HTERT RPE-1 (cell line): Measurements from ENCODE around the gene SMTNL1.
"Not testable (repeated sequence)": the region's sequence is repeated elsewhere in the genome, so short reads cannot be mapped to it uniquely, and the experiment has no call there.

ENCODE experiments used
- in situ Hi-C: fragments of 300-500 bp; cut with MboI; formaldehyde crosslinking; loops from 4 replicates; pipeline ENCODE4 v1.14.3; 2020; ENCODE audit warnings: low sequenced_read_pairs

The SMTNL1 gene

DNA sequence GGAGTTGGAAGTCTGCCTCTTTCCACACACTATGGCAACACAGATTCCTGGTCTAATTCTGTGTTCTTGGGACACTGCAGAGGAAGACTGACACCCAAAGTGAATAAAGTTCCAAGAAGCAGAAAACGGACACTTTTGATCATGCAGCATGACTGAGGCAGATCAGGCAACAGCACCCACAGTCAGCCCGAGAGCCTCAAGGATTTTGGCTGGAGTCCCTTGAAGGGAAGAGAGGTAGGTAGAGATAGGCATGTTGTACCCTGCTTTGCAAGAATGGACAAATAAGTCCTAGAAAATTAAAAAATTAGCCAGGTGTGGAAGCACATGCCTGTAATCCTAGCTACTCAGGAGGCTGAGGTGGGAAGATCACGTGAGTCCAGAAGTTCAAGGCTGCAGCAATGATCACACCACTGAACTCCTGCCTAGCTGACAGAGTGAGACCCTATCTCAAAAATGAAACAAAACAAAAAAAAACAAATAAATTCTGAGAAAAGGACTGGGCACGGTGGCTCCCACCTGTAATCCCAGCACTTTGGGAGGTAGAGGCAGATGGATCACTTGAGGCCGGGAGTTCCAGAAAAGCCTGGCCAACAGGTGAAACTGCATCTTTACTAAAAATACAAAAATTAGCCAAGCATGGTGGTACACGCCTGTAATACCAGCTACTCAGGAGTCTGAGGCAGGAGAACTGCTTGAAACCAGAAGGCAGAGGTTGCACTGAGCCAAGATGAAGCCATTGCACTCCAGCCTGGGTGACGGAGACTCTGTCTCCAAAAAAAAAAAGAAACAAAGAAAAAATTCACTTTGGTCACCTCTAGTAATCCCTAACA lies 28.8 kb upstream of the SMTNL1 start:
- in situ Hi-C loops = no loop called here

DNA sequence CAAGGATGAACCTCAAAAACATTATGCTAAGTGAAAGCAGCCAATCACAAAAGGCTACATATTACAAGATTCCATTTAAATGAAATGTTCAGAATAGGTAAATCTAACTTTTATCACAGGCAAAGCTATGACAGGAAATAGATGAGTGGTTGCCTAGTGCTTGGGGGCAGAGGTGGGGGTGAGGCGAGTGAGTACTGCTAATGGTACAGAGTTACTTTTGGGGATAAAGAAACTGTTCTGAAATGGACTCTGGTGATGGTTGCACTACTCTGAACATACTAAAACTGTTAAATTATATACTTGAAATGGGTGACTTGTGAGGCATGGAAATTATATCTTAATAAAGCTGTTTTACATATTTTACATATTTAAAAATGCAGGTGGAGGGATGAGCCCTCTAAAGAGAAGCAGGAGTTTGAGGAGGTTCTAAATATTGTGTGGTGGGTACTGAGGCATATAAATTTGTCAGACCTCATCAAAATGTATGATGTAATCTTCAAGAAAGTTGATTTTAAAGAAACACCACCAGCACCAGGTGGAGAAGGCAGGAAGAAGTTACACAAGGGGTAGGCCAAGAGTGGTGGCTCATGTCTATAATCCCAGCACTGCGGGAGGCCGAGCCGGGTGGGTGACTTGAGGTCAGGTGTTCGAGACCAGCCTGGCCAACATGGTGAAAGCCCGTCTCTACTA lies 25.5 kb upstream of the SMTNL1 start:
- in situ Hi-C loops = no loop called here

DNA sequence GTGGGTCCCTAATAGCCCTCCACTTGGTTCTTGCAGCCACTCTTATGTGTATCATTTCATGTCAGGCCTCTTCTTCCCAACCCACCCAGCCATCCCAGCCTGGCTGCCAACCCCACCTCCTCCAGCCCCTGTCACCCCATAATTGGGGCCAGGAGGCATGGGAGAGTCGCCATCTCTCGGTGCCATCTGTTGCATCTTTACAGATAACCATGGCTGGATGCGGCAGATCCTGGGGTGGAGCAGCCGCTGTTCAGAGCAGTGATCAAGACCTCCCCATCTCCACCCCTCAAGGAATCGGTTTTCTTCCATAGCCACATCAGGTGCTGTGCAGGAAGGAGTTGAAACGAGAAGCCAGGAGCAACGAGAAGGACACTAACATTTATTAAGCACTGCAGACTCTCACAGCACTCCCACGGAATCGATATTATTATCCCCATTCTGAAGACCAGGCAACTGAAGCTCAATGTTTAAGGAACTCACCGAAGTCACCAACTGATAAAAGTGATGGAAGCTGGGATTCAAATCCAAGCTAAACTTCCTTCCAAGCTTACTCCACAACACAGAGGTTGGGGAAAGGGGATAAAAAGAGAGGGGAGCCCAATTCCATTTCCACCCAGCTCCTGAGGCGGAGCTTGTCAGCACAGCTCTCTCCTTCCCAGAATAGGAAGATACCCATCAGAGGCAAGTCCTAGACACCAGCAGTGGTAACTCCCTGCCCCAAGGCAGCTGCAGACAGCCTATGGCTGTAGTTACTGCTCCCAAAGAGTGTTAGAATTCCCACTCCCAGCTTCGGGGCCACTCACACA lies 24.5 kb upstream of the SMTNL1 start:
- in situ Hi-C loops = no loop called here

DNA sequence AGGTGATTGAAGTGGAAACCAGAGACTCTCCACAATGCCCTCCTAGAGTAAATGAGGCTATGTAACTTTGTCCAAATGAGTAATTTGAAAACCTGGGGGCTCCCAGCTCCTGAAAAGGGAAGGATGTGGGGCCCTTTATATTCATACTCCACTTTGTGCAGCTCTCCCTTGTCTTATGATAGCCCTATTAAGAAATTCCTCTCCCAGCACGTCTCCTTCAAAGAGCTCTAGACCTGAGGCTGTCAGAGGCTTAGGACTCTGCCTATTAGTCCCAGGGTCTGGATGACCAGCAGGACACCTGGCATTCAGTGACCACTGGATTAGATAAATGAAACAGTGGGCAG lies 24.0 kb upstream of the SMTNL1 start:
- in situ Hi-C loops = no loop called here

DNA sequence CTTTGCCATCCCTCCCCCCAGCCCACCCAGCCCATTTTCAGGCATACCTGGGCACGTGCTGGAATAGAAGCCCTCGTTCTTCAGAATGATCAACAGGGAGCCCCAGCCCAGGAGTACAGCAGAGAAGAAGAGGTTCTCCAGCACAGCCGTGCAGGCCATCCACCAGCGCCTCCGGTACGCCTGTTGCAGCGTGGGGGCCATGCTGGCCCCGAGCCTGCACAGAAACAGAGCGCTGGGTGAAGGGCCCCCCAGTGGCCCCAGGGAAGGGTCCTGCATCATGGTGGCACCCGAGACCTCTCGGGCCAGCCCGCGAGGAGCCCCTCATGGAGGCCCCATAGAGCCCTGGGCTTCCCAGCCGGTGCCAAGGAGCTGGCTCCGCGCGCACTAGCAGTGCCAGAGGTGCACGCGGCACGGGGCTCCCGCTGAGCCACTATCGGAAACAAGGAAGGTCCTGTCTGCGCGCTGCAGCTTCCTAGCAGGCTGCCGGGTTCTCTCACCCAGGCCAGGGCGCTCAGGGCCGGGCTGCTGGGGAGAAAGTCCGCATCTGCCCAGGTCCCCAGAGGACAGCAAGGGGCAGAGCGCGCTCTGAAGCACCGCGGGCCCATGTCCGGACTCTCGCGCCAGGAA lies 23.4 kb upstream of the SMTNL1 start:
- in situ Hi-C loops = no loop called here

DNA sequence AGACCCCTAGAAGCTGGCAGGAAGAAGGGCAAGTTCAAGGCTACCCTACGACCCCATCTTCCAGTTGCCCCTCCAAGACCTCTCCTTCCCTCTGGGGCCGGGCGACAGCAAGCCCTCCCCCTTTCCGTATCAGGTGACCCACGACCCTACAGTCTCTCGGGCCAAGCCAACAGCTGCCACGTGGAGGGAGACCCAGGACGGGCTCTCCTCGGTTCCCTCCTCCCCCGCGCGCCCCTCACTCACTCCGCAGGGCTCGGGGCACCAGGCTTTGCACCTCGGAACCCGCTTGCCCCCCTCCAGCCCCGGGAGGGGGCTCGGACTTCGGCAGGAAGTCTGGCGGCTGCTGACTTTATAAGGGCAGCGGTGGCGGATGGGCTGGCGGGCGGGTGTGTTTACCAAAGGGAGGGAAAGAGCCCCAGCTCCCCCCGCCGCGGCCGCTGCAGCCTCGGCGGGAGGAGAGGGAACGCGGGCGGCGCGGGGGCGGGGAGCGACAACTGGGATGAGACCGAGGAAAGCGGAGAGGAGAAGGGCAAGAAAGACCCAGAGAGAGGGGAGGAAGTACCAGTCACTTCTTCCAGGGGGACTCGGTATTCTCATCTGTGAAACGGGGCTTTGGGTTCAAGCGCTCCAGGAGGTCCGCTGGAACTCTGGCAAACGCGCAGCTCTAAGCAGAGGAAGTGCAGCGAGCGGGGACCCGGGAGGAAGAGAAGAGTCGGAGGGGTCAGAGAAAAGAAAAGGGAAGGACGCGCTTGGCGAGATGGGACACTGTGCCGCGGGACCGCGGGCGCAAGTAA lies 22.7 kb upstream of the SMTNL1 start:
- in situ Hi-C loops = no loop called here

DNA sequence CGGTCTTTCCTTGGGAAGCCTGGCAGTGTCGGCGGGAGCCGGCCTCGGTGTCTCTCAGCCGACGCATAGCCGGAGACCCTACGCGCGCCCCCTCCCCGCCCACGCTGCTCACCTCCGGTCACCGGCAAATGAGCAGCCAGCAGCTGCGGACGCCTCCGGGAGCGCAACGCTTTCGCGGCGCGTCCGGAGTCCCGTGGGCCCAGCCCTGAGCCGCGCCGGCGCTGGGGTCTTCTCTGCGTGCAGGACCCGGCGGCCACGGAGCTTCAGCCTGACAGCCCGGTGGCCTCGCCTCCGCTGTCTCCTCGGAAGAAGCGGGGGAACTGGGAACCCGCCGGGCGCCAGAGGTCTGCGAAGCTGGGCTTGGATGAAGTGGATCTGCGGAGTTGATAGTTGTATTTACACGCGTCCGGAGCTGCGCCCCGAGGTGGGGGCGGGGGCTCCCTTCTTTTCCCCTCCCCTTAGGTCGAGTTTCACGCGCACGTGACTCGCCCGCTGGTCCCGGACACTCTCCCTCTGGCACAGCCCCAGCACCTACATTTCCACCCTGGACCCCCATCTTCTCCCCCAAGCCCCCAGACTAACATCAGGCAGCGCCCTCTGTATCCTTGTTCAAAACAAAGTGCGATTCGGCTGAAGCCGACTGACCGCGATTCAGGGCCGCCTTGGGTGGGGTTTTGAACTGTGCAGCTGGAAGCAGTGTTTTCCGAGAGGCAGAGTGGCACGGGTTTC lies 21.9 kb upstream of the SMTNL1 start, which contains the start of gene SLC43A1:
TSS of gene SLC43A1 (minus strand) at position 371 of the 729 bp plus-strand sequence. CDS start 1,591 bp downstream, outside the sequence.
- in situ Hi-C loops = no loop called here

DNA sequence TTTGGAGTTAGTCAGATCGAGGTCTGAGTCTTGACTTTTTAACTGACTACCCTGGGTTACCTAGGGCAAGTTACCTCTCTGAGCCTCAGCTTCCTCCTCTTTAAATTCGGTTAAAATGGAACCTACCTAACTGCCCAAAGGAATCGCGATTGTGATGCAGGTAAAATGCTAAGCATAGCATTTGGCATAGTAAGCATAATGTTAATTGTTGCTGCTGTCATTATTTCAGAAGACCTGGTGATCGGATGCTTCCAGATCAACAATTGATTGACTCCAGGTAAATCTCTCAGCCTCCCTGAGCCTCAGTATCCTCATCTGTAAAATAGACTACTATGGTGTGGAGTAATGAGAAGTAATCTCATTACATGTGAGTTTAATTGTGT lies 21.3 kb upstream of the SMTNL1 start:
- in situ Hi-C loops = no loop called here

DNA sequence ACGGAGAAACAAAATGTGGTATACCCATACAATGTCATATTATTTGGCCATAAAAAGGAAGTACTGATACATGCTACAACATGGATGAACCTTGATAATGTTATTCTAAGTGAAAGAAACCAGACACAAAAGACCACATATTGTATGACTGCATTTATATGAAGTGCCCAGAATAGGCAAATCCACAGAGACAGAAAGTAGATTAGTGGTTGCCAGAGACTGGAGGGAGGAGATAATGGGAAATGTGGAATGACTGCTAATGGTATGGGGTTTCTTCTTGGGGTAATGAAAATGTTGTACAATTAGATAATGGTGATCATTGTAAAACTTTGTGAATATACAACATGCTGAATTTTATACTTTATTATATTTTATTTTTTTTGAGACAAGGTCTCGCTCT lies 16.3 kb upstream of the SMTNL1 start:
- in situ Hi-C loops = no loop called here

DNA sequence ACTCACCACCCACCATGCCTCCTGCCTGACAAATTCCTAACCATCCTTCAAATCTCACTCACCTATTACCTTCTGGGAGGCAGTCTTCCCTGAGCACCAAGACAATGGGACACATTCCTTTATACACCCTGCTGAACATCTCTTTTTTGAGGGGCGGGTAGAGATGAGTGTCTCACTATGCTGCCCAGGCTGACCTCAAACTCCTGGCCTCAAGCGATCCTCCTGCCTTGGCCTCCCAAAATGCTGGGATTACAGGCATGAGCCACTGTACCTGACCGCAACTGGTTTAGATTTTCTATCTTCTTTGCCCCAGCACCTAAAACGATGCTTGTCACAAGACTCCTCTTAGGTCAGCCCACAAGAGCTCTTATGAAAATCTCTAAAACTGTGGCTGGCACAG lies 14.0 kb upstream of the SMTNL1 start:
- in situ Hi-C loops = no loop called here

DNA sequence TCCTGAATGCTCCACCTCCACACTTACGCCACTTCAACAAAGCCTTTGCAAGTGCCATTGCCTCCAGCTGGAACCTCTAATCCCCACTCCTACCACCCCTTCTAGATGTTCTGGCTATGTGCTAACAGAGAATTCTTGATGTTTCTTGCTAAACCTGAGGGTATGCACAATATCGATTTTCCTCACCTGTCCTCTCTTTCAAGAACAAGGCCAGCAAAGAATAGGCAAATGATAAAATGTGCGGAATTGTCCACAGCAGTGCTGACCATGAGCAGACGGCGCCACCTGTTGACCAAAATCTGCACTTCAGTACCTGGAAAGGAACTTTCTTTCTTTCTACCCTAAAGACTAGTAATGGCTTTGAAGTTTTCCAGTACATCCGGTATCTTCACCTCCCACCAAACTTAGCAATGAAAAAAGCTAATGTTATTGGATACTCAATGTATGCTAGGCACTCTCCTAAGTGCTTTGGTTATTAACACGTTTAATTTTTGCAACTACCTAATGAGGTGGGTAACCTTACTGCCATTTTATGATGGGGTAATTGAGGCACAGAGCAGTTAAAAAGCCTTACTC lies 10.3 kb upstream of the SMTNL1 start:
- in situ Hi-C loops = no loop called here

DNA sequence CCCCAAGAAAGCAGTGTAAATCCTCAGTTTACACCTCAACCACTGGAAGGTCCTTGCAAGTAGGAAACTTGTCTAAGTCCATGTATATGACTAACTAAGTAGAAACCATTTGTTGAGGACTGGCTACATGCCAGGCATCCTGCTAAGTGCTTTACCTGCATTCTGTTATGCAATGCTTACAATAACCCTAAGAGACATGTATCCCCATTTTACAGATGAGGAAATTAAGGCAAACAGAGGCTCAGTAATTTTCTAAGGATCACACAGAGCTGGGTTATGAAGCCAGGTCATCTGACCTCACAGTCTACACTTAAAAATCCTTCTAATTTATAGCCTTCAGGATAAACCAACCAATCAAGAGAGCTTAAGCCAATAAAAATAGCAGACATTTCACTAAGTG lies 8.4 kb upstream of the SMTNL1 start:
- in situ Hi-C loops = no loop called here

DNA sequence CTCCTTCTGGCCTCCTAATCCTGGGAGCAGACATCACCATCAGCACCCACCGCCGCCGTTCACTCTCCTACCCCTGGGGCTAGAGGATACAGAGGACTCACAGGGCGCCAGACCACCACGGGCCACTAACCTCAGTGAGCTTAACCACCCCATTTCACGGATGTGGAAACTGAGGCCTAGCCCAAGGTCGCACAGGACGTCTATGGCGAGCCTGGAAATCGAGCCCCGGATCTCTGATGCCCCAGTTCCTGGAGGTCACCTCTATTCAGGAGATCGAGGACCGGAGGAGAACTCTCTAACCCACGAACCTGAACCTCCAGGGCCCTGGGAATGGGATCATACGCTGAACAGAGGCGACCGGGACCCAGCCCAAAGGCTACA lies 7.2 kb upstream of the SMTNL1 start:
- in situ Hi-C loops = no loop called here

DNA sequence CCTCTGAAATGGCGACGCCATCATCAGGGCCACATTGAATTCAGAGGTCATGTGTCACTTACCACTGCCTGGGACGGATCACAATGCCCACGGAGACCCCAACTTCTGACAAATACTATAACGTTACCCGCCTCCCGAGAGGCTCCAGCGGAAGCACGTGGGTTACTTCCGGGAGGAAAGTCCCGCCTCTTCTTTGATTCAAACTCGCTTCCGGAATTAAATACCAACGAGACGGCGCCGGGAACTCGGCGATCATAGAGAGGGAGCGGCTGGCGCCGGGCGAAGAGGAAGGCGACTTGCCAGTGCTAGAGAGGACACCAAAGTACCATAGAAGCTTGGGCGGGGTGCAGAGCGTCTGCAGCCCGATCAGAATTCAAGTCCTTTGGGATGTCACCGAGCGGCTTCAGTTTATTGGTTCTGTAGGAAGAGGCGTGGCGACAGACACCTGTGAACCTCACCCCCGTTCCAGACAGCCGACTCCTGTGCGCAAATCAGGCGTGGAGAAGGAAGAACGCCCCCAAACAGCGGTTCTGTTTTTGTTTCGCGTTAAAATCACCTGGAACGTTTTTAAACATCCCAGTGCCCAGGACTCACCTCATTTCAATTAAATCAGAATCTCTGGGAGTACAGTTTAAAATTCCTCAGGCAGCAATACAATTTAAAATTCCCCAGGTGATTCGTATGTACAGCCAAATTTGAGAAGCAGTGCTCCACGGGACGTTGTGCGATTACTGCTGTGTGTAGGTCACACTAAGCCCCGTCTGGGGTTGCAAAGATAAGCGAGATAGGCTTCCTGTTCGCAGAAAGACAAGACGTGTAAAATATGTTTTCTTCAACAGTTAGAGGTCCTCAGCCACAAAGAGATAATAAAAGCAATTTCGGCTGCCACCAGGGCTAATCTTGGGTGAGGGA lies 6.5 kb upstream of the SMTNL1 start, which contains the start of gene TIMM10:
TSS of gene TIMM10 (minus strand) at position 159 of the 912 bp plus-strand sequence. CDS start 565 bp downstream, outside the sequence.
- in situ Hi-C loops = no loop called here

DNA sequence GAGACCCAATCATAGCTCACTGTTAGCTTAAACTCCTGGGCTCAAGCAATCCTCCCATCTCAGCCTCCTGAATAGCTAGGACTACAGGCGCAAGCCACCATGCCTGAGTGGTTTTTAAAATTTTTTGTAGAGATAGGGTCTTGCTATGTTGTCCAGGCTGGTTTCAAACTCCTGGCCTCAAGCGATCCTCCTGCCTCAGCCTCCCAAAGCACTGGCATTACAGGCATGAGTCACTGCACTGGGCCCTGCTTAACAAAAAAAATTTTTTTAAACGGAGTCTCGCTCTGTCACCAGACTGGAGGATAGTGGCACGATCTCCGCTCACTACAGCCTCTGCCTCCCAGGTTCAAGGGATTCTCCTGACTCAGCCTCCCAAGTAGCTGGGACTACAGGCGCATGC lies 2.9 kb upstream of the SMTNL1 start:
- in situ Hi-C loops = not testable (repeated sequence)

DNA sequence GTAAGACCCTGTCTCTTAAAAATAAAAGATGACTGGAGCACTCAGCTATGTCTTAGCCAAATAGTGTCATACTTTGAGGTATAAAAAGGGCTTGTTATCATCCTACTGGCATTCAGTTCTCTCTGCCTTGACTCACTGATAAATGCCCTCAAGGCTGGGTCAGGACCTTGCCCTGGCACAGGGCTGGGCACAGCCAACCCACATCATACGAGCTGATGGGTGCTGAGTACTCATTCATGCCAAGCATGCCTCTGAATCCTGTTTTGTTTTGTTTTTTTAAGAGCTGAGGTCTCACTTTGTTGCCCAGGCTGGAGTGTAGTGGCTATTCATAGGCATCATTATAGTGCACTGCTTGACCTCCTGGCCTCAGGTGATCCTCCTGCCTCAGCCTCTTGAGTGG lies 1.9 kb downstream of the SMTNL1 start:
- in situ Hi-C loops = no loop called here

DNA sequence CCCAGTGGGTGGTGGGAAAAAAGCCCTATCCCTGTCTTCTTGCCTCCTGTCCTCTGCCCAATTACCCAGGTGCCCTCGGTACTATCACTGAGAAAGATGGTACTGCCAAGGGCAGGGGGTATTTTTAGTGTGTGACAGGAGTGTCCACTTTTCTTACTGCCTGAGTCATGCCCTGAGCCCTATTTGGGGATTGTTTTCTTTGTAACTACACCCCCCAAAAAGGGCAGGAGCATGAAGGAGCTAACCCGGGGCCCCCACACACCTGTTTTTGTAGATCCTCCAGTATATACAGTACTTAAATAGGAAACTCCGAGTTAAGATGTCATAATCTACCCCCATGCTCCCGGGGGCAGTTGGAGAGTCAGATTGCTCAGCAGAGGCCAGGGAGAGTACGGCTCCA lies 3.8 kb downstream of the SMTNL1 start:
- in situ Hi-C loops = no loop called here

DNA sequence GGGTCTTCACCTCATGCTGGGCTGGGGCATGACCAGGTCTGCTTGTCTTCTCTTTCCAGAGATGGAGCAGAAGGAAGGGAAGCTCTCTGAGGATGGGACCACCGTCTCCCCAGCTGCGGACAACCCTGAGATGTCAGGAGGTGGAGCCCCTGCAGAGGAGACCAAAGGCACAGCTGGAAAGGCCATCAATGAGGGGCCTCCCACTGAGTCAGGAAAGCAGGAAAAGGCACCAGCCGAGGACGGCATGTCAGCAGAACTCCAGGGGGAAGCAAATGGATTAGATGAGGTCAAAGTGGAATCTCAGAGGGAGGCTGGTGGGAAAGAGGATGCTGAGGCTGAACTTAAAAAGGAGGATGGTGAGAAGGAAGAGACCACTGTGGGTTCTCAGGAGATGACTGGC lies 5.2 kb downstream of the SMTNL1 start:
- in situ Hi-C loops = no loop called here
